A549 (cell line): ENCODE data around the gene OR5B12. TPM values are rescaled to one million over a fixed set of nuclear protein-coding genes. Genes with fewer than 3 reads are reported as not detected.

ENCODE experiments used
- polyA plus RNA-seq, 4 experiments: library from polyadenylated mRNA; depleted of rRNA in 3 of 4; stranded (reverse); fragments of >200 nt; fragmentation: RNase III in 1 of 4; extraction: RNeasy Plus Mini Kit Qiagen cat#74134 plus additional on column Dnase treatment in 1 of 4; gene quantifications; 2 replicates in 3 of 4; 3 replicates in 1 of 4; pipeline ENCODE4 v1.2.3, GENCODE V29; 2011 to 2017

The OR5B12 gene
- polyA plus RNA-seq, 2 of the 4 experiments (the other 2 are of a cell fraction), result not detected

Other genes with a start within 250 kb of the OR5B12 start
- gene OR1S2, start 238.1 kb downstream of the OR5B12 start, polyA plus RNA-seq (2011; rRNA removed), result not detected in 2 replicates
- gene OR1S2, start 238.1 kb downstream of the OR5B12 start, polyA plus RNA-seq (2017; fragmentation: RNase III; extraction: RNeasy Plus Mini Kit Qiagen cat#74134 plus additional on column Dnase treatment), result not detected in 3 replicates
- gene OR1S1, start 229.5 kb downstream of the OR5B12 start, polyA plus RNA-seq (2011; rRNA removed), result not detected in 2 replicates
- gene OR1S1, start 229.5 kb downstream of the OR5B12 start, polyA plus RNA-seq (2017; fragmentation: RNase III; extraction: RNeasy Plus Mini Kit Qiagen cat#74134 plus additional on column Dnase treatment), result not detected in 3 replicates
- gene OR10Q1, start 213.3 kb downstream of the OR5B12 start, polyA plus RNA-seq (2011; rRNA removed), result not detected in 2 replicates
- not detected in 3 replicates for gene OR10Q1, start 213.3 kb downstream of the OR5B12 start, polyA plus RNA-seq (2017; fragmentation: RNase III; extraction: RNeasy Plus Mini Kit Qiagen cat#74134 plus additional on column Dnase treatment)
- gene OR10W1, start 174.0 kb downstream of the OR5B12 start, polyA plus RNA-seq (2011; rRNA removed), result not detected in 2 replicates
- not detected in 3 replicates for gene OR10W1, start 174.0 kb downstream of the OR5B12 start, polyA plus RNA-seq (2017; fragmentation: RNase III; extraction: RNeasy Plus Mini Kit Qiagen cat#74134 plus additional on column Dnase treatment)
- not detected in 2 replicates for gene OR5B17, start 83.2 kb downstream of the OR5B12 start, polyA plus RNA-seq (2011; rRNA removed)
- gene OR5B17, start 83.2 kb downstream of the OR5B12 start, polyA plus RNA-seq (2017; fragmentation: RNase III; extraction: RNeasy Plus Mini Kit Qiagen cat#74134 plus additional on column Dnase treatment), result not detected in 3 replicates
- gene OR5B3, start 35.4 kb downstream of the OR5B12 start, polyA plus RNA-seq (2011; rRNA removed), result not detected in 2 replicates
- gene OR5B3, start 35.4 kb downstream of the OR5B12 start, polyA plus RNA-seq (2017; fragmentation: RNase III; extraction: RNeasy Plus Mini Kit Qiagen cat#74134 plus additional on column Dnase treatment), result not detected in 3 replicates
- gene OR5B2, start 14.1 kb downstream of the OR5B12 start, polyA plus RNA-seq (2011; rRNA removed), result not detected in 2 replicates
- not detected in 3 replicates for gene OR5B2, start 14.1 kb downstream of the OR5B12 start, polyA plus RNA-seq (2017; fragmentation: RNase III; extraction: RNeasy Plus Mini Kit Qiagen cat#74134 plus additional on column Dnase treatment)
- not detected in 2 replicates for gene OR5B21, start 65.9 kb upstream of the OR5B12 start, polyA plus RNA-seq (2011; rRNA removed)
- not detected in 3 replicates for gene OR5B21, start 65.9 kb upstream of the OR5B12 start, polyA plus RNA-seq (2017; fragmentation: RNase III; extraction: RNeasy Plus Mini Kit Qiagen cat#74134 plus additional on column Dnase treatment)
- 6.6 and 6.7 TPM in 2 replicates for gene LPXN, start 133.6 kb upstream of the OR5B12 start, polyA plus RNA-seq (2011; rRNA removed)
- gene LPXN, start 133.6 kb upstream of the OR5B12 start, polyA plus RNA-seq (2017; fragmentation: RNase III; extraction: RNeasy Plus Mini Kit Qiagen cat#74134 plus additional on column Dnase treatment), result 2.5 to 2.9 TPM (median 2.5 TPM) in 3 replicates
- gene ZFP91, start 136.8 kb upstream of the OR5B12 start, polyA plus RNA-seq (2011; rRNA removed), result 52.3 and 66.9 TPM in 2 replicates
- 45.0 to 48.5 TPM (median 47.7 TPM) in 3 replicates for gene ZFP91, start 136.8 kb upstream of the OR5B12 start, polyA plus RNA-seq (2017; fragmentation: RNase III; extraction: RNeasy Plus Mini Kit Qiagen cat#74134 plus additional on column Dnase treatment)
- 1.3 and 1.8 TPM in 2 replicates for gene CNTF, start 180.4 kb upstream of the OR5B12 start, polyA plus RNA-seq (2011; rRNA removed)
- gene CNTF, start 180.4 kb upstream of the OR5B12 start, polyA plus RNA-seq (2017; fragmentation: RNase III; extraction: RNeasy Plus Mini Kit Qiagen cat#74134 plus additional on column Dnase treatment), result 0.91 to 1.3 TPM (median 1.2 TPM) in 3 replicates